Liver (tissue), 9 donors: ENCODE results near the gene GIMAP1. TPM values are rescaled to one million over a fixed set of nuclear protein-coding genes. Genes with fewer than 3 reads are reported as not detected.

Experiments used
- DNase-seq: peaks from one replicate; pipeline ENCODE4 v3.0.0-alpha.2; 2017; ENCODE audit warnings: low spot score
- H3K27ac ChIP-seq, 2 donors: one replicate each; pipeline ENCODE4 v1.7.0; 2013; ENCODE audit warnings: inconsistent platforms in 2 of 2, low read length in 2 of 2, control low read depth in 1 of 2, low read depth in 1 of 2, mild to moderate bottlenecking in 1 of 2
- H3K27me3 ChIP-seq, 4 donors: one replicate each; pipeline versions ENCODE4 v1.6.1 to v1.7.0; 2013; ENCODE audit warnings: low read length in 3 of 4, inconsistent platforms in 1 of 4, mild to moderate bottlenecking in 1 of 4, moderate library complexity in 1 of 4; ENCODE audit not compliant: control insufficient read depth in 4 of 4, insufficient read depth in 4 of 4
- H3K36me3 ChIP-seq, 4 donors: one replicate each; pipeline versions ENCODE4 v1.6.1 to v1.7.0; 2013; ENCODE audit warnings: low read length in 3 of 4, mild to moderate bottlenecking in 3 of 4, low read depth in 1 of 4, moderate library complexity in 1 of 4; ENCODE audit not compliant: control insufficient read depth in 4 of 4, insufficient read depth in 3 of 4
- H3K4me1 ChIP-seq, 4 donors: one replicate each; pipeline versions ENCODE4 v1.6.1 to v1.7.0; 2013; ENCODE audit warnings: low read length in 3 of 4, mild to moderate bottlenecking in 3 of 4, moderate library complexity in 1 of 4; ENCODE audit not compliant: control insufficient read depth in 4 of 4, insufficient read depth in 4 of 4
- H3K4me3 ChIP-seq, 3 donors: one replicate each; pipeline versions ENCODE4 v1.6.1 to v1.7.0; 2013; ENCODE audit warnings: low read length in 3 of 3, control low read depth in 1 of 3, low read depth in 1 of 3, mild to moderate bottlenecking in 1 of 3
- H3K9ac ChIP-seq, 2 donors: one replicate each; pipeline ENCODE4 v1.7.0; 2013; ENCODE audit warnings: low read length in 2 of 2, mild to moderate bottlenecking in 2 of 2, moderate library complexity in 2 of 2, control low read depth in 1 of 2, low read depth in 1 of 2
- H3K9me3 ChIP-seq, 4 donors: one replicate each; pipeline versions ENCODE4 v1.6.1 to v1.7.0; 2013; ENCODE audit warnings: low read length in 3 of 4; ENCODE audit not compliant: control insufficient read depth in 4 of 4
- EGR1 ChIP-seq, 2 donors: IDR thresholded peaks; 2 replicates each; pipeline ENCODE4 v1.6.1; 2016 to 2018; ENCODE audit warnings: antibody characterized with exemption in 2 of 2, low read depth in 2 of 2
- FOXA1 ChIP-seq: IDR thresholded peaks from 2 replicates; pipeline ENCODE4 v1.6.1; 2016; ENCODE audit warnings: antibody characterized with exemption
- FOXA2 ChIP-seq: IDR thresholded peaks from 2 replicates; pipeline ENCODE4 v1.6.1; 2016; ENCODE audit warnings: antibody characterized with exemption
- GABPA ChIP-seq, 2 donors: IDR thresholded peaks in 1 of 2; conservative IDR thresholded peaks in 1 of 2; 2 replicates each; pipeline ENCODE4 v1.6.1; 2016; ENCODE audit warnings: antibody characterized with exemption in 2 of 2, mild to moderate bottlenecking in 1 of 2, moderate library complexity in 1 of 2
- HNF4G ChIP-seq: IDR thresholded peaks from 2 replicates; pipeline ENCODE4 v1.6.1; 2016; ENCODE audit warnings: antibody characterized with exemption
- JUND ChIP-seq, 2 donors: IDR thresholded peaks; 2 replicates each; pipeline ENCODE4 v1.6.1; 2016; ENCODE audit warnings: antibody characterized with exemption in 2 of 2
- RXRA ChIP-seq, 2 donors: IDR thresholded peaks; 2 replicates each; pipeline ENCODE4 v1.6.1; 2017 to 2018; ENCODE audit warnings: antibody characterized with exemption in 2 of 2, mild to moderate bottlenecking in 1 of 2
- TAF1 ChIP-seq: conservative IDR thresholded peaks from 2 replicates; pipeline ENCODE4 v1.6.1; 2016; ENCODE audit warnings: antibody characterized with exemption, mild to moderate bottlenecking
- YY1 ChIP-seq: IDR thresholded peaks from 2 replicates; pipeline ENCODE4 v1.6.1; 2016; ENCODE audit warnings: antibody characterized with exemption, mild to moderate bottlenecking
- WGBS: extraction: QIAGEN DNeasy Blood & Tissue Kit; methylation state at CpG from one replicate; pipeline ENCODE4 v1.1.7; 2013; 5-methylcytosine and 5-hydroxymethylcytosine counted together
- polyA plus RNA-seq, 2 donors: library from polyadenylated mRNA; stranded (reverse) in 1 of 2; unstranded in 1 of 2; fragments of 200-250 nt in 1 of 2; fragments of >200 nt in 1 of 2; fragmentation: Nextera tagmentation in 1 of 2; extraction: Ambion mirVana in 1 of 2; gene quantifications; one replicate each; pipeline versions ENCODE4 v1.2.1 to v1.2.3, GENCODE V29; 2013 to 2015
- total RNA-seq, 2 donors: library from RNA; depleted of rRNA; stranded (reverse); fragments of >200 nt; gene quantifications; one replicate each; pipeline ENCODE4 v1.2.3, GENCODE V29; 2014
- TF ChIP-seq, protein P1 (sequence below): IDR thresholded peaks from 2 replicates; pipeline ENCODE4 v1.6.1; 2016; ENCODE audit warnings: antibody characterized with exemption
- TF ChIP-seq, protein P2 (sequence below): IDR thresholded peaks from 2 replicates; pipeline ENCODE4 v1.6.1; 2016; ENCODE audit warnings: antibody characterized with exemption, mild to moderate bottlenecking
- TF ChIP-seq, protein P3 (sequence below): IDR thresholded peaks from 2 replicates; pipeline ENCODE4 v1.6.1; 2016; ENCODE audit warnings: antibody characterized with exemption
- TF ChIP-seq, protein P4 (sequence below): fragments of 150-350 bp; IDR thresholded peaks from 2 replicates; pipeline ENCODE4 v1.5.1; 2017; ENCODE audit warnings: improper control_type of control experiment, low read depth, low read length; ENCODE audit not compliant: missing input control
- donor health status: healthy.
- donor health status: healthy.
- donor health status: healthy.
- donor health status: healthy.
- donor health status: healthy.

GIMAP1 gene
- total and polyA plus RNA-seq, 4 donors, result 1.5 to 3.8 (median 2.5) TPM

DNA sequence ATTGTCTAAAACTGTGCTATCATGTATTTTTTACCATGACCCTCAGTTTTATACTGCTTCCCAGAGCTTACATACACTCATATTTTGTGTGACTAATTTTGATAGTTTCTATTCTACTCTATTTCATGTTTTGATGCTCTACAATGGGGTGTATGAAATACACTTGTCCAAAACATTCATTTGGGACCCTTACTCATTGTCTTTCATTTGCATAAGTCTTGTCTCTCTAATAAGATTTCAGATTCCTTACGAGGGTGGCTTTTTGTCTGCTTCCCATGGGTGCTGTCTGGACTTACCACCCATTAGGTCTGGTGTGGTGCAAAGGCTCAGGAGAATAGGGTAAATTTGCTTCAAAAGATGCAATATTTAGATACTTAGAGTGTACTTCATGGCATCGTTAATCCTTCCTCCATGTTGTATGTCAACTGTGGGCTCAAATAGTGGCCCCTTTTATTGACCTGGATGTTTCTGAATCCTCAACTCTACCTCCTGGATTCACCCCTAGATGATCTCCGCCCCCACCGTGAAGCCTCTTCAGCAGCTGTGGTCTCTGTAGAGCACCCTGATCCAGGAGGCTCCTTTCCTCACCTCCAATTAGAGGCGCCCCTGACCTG, 17.2 kb downstream of the GIMAP1 start:
- TF ChIP-seq, protein P1, sequence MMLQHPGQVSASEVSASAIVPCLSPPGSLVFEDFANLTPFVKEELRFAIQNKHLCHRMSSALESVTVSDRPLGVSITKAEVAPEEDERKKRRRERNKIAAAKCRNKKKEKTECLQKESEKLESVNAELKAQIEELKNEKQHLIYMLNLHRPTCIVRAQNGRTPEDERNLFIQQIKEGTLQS, result no peak
- TF ChIP-seq EGR1 (IDR thresholded peaks at IDR 0.05; ENCODE audit: low read depth in 2 of 2), result no peak
- no peak for TF ChIP-seq YY1
- no peak for TF ChIP-seq RXRA (IDR thresholded peaks at IDR 0.05)
- TF ChIP-seq JUND (IDR thresholded peaks at IDR 0.05), result no peak
- no peak for TF ChIP-seq FOXA1
- no peak for TF ChIP-seq GABPA (IDR thresholded peaks at IDR 0.05 in 1 of 2, conservative IDR thresholded peaks at IDR 0.05 in 1 of 2)
- no peak for TF ChIP-seq TAF1
- TF ChIP-seq HNF4G, result no peak
- TF ChIP-seq, protein P2, sequence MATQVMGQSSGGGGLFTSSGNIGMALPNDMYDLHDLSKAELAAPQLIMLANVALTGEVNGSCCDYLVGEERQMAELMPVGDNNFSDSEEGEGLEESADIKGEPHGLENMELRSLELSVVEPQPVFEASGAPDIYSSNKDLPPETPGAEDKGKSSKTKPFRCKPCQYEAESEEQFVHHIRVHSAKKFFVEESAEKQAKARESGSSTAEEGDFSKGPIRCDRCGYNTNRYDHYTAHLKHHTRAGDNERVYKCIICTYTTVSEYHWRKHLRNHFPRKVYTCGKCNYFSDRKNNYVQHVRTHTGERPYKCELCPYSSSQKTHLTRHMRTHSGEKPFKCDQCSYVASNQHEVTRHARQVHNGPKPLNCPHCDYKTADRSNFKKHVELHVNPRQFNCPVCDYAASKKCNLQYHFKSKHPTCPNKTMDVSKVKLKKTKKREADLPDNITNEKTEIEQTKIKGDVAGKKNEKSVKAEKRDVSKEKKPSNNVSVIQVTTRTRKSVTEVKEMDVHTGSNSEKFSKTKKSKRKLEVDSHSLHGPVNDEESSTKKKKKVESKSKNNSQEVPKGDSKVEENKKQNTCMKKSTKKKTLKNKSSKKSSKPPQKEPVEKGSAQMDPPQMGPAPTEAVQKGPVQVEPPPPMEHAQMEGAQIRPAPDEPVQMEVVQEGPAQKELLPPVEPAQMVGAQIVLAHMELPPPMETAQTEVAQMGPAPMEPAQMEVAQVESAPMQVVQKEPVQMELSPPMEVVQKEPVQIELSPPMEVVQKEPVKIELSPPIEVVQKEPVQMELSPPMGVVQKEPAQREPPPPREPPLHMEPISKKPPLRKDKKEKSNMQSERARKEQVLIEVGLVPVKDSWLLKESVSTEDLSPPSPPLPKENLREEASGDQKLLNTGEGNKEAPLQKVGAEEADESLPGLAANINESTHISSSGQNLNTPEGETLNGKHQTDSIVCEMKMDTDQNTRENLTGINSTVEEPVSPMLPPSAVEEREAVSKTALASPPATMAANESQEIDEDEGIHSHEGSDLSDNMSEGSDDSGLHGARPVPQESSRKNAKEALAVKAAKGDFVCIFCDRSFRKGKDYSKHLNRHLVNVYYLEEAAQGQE, result no peak
- no peak for TF ChIP-seq FOXA2
- no peak overlapping the region for H3K27ac ChIP-seq
- H3K9me3 ChIP-seq, result no peaks in the 10 kb centered on the region
- no peak overlapping the region for H3K9ac ChIP-seq
- H3K4me1 ChIP-seq, result peaks cover under 1 to 4% (median 3%) of the 10 kb centered on the region in 4 donors
- DNase-seq, result no peak
- H3K4me3 ChIP-seq, result no peak overlapping the region
- no peaks in the 10 kb centered on the region for H3K36me3 ChIP-seq
- H3K27me3 ChIP-seq, result no peaks in the 10 kb centered on the region
- 94% methylated on average over 5 of the region's 5 CpGs for WGBS

DNA sequence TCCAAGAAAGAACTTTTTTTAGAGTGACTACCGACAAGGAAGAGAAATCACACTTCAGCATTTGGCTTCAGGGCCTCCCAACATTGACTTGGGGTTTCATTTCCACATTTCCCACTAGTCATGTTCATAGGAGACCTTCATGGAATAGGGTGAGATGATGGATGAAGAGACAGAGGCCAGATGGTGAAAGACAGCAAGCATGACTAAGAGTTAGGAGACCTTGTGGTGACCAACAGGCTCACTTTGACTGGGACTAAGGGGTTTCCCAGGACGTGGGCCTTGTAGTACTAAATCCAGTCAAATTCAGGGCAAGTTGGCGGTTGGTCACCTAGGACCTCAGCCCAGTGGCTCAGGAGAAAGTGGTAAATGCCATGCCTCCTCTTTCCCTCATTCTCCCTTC, 17.8 kb downstream of the GIMAP1 start:
- DNase-seq, result no peak
- H3K27me3 ChIP-seq, result no peaks in the 10 kb centered on the region
- TF ChIP-seq, protein P2, result no peak
- TF ChIP-seq, protein P3, sequence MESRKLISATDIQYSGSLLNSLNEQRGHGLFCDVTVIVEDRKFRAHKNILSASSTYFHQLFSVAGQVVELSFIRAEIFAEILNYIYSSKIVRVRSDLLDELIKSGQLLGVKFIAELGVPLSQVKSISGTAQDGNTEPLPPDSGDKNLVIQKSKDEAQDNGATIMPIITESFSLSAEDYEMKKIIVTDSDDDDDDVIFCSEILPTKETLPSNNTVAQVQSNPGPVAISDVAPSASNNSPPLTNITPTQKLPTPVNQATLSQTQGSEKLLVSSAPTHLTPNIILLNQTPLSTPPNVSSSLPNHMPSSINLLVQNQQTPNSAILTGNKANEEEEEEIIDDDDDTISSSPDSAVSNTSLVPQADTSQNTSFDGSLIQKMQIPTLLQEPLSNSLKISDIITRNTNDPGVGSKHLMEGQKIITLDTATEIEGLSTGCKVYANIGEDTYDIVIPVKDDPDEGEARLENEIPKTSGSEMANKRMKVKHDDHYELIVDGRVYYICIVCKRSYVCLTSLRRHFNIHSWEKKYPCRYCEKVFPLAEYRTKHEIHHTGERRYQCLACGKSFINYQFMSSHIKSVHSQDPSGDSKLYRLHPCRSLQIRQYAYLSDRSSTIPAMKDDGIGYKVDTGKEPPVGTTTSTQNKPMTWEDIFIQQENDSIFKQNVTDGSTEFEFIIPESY, result no peak
- TF ChIP-seq, protein P4, sequence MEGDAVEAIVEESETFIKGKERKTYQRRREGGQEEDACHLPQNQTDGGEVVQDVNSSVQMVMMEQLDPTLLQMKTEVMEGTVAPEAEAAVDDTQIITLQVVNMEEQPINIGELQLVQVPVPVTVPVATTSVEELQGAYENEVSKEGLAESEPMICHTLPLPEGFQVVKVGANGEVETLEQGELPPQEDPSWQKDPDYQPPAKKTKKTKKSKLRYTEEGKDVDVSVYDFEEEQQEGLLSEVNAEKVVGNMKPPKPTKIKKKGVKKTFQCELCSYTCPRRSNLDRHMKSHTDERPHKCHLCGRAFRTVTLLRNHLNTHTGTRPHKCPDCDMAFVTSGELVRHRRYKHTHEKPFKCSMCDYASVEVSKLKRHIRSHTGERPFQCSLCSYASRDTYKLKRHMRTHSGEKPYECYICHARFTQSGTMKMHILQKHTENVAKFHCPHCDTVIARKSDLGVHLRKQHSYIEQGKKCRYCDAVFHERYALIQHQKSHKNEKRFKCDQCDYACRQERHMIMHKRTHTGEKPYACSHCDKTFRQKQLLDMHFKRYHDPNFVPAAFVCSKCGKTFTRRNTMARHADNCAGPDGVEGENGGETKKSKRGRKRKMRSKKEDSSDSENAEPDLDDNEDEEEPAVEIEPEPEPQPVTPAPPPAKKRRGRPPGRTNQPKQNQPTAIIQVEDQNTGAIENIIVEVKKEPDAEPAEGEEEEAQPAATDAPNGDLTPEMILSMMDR, result no peak
- TF ChIP-seq EGR1 (IDR thresholded peaks at IDR 0.05; ENCODE audit: low read depth in 2 of 2), result no peak
- no peak for TF ChIP-seq RXRA (IDR thresholded peaks at IDR 0.05)
- TF ChIP-seq FOXA1, result no peak
- H3K4me1 ChIP-seq, result peaks cover 3 to 10% (median 9%) of the 10 kb centered on the region in 4 donors
- H3K4me3 ChIP-seq, result no peak overlapping the region
- no peak overlapping the region for H3K27ac ChIP-seq
- no peaks in the 10 kb centered on the region for H3K36me3 ChIP-seq
- 90% methylated on average over 3 of the region's 3 CpGs for WGBS
- H3K9ac ChIP-seq, result no peak overlapping the region
- H3K9me3 ChIP-seq, result no peaks in the 10 kb centered on the region
